GM19025 (cell line): ENCODE measurements around the gene TTLL1.
"Not testable (repeated sequence)": the region's sequence is repeated elsewhere in the genome, so short reads cannot be mapped to it uniquely, and the experiment has no call there.

Experiments used
- ATAC-seq: cut with Tn5 transposase; IDR thresholded peaks from one replicate; pipeline ENCODE4 v1.9.1; 2021; ENCODE audit warnings: mild to moderate bottlenecking, low read depth, moderate library complexity; ENCODE audit not compliant: unreplicated experiment

Gene TTLL1

DNA sequence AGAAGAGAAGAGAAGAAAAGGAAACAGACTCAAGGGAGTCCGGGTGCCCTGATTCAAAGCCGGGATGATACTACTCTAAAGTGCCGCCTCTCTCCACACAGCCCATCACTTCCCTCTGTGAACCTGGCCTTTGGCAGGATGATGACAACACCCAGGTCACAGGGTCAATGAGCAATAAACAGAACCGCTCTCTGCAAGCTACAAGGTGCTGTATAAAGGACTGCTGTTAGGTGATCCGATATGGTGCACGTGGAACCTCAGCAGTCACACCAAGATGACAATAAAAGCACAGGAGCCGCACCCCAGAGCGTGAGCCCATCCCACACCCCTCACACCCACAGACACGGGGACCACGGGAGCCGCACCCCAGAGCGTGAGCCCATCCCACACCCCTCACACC, 10.7 kb downstream of the TTLL1 start:
- ATAC-seq = no peak

DNA sequence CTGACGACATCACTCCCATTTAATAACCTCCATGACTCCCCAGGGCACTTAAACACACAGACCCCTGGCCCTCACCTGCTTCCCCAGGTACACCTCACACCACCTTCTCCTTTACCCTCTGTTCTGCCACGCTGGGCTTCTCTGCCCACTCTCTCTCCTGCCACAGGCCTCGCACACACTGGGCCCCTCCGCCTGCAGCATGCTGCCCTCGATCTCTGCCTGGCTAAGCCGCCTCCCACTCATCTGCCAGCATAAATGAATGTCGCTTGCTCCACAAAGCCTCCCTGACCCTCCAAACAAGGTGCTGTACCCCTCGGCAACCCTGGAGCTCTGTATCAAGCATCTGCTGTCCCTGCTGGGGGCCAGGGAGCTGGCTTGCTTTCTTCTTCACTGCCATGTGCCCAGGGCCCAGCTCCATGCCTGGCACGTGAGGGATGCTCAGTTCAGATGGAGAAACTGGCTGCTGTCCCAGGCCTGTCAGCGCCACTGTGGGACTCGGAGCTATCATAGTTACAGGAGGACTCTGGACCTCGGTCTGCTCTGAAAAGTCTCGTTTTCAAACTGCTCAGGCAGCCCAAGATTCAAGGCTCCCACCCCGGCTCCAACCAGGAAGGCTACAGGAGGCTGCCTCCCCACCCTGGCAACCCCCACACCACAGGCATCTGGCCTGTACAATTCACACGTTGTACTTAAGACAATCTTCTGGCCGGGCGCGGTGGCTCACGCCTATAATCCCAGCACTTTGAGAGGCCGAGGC, 11.9 kb downstream of the TTLL1 start:
- ATAC-seq = no peak

DNA sequence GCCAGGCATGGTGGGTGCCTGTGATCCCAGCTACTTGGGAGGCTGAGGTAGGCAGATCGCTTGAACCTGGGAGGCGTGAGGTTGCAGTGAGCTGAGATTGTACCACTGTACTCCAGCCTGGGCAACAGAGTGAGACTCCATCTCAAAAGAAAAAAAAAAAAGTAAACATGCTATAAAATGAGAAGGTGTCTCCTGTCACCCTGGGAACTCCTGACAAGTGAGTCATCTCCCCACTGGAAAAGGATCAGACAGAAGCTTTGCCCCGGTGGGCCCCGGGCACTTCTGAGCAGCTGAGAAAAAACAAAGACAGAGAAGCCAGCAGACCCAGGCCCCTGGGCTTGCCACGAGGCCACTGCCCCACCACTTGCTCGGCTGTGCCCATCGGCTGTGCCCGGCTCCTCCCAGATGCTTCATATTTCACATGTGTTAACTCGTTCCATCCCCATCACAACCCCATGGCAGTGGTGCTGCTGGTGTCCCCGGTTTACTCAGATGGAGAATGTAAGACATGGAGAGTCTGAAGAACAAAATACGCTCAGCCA, 22.3 kb downstream of the TTLL1 start:
- no peak for ATAC-seq

DNA sequence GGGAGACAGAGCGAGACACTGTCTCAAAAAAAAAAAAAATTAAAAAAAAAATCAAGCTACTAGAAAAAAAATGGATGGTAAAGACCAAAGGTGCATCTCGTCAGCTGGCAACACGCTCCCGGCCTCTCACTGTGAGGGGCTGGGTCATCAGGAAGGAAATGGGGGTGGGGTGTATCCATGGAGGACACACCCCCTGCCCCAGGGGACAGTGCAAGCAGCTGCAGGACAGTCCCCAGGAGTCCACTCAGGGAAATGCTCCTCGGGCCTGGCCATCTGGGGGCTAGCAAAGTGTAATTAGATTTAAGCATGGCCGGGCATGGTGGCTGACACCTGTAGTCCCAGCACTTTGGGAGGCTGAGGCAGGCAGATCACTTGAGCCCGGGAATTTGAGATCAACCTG, 23.1 kb downstream of the TTLL1 start:
- ATAC-seq = no peak

DNA sequence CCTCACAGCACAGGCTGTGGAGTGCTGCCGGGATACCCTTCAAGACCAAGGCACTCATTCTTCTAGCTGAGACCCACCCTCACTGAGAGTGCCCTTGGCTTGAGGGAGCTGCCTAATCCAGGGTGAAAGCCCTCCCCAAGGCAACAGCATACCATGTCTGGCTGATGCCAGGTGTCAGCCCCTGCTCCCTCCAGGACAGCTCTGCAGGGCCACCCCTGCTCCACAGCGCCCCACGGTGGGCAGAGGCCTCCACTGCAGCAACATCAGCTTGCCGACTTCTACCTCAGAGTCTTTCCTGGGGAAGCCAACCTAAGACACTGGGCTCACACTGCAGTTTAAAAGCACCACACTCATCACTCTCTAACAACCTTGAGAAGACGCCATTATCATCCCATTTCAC, 29.0 kb downstream of the TTLL1 start:
- no peak for ATAC-seq

DNA sequence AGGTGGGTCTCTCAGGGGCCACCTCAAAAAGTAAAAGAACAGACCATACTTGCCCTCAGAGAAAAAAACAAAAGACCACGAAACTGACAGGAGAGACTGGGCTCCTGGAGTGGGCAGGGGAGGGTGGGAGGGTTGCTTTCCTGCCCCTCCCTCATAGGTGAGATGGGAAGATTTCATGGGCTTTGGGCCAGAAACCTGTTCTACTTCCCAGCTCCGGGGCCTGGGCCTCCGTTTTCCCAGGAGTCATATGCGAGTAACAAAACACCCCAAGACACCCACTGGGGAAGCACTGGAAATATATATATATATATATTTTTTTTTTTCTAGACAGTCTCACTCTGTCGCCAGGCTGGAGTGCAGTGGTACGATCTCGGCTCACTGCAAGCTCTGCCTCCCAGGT, 31.6 kb downstream of the TTLL1 start:
- ATAC-seq = no peak

DNA sequence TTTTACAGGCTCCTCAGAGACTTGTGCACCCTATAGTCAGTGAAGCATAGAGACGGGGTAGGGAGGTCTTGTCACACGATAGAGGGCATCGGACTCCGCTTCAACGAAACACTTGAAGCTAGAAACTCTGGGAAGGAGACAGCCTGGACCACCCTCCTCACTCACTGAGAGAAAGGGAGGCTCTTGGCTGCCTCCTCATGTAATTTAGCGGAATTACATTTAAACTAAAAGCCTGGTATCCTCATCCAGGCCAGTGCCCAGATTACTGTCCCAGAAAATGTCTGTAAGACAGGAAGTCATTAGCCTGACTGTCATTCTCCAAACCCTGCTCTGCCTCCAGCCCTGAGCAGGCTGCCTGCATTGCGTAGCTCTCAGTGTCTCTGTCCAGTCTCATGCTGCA, 36.0 kb downstream of the TTLL1 start:
- ATAC-seq = no peak

DNA sequence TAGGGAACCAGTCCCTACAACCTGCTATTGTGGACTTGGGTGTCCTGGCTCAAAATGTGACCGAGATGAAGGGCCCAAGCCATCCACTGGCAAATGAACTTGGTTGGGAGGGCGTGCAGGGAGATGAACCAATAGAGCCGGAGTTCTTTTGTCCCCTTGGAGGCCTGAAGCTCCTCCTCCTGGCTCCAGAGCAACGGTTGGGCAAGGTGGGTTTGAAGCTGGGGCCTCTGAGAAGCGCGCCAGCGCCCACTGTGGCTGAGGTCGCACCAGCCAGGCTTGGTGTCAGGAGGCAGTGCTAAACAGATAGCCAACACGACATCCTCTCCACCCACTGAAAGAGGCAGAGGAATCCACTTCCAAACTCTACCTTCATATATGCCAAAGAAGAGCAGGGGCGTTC, 38.2 kb downstream of the TTLL1 start:
- ATAC-seq = no peak

DNA sequence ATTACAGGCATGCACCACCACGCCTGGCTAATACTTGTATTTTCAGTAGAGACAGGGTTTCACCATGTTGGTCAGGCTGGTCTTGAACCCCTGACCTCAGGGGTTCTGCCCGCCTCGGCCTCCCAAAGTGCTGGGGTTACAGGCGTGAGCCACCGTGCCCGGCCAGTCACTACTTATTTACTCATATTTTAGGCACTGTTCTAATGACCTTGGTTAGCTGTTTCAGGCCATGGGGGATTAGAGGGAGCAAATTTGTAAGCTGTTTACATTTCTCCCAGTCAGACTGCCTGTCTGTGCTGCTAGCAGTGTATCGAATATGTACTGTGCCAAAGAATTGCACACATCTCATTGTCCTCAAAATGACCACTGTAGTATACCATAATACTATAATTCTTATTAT, 41.6 kb downstream of the TTLL1 start:
- ATAC-seq = no peak

DNA sequence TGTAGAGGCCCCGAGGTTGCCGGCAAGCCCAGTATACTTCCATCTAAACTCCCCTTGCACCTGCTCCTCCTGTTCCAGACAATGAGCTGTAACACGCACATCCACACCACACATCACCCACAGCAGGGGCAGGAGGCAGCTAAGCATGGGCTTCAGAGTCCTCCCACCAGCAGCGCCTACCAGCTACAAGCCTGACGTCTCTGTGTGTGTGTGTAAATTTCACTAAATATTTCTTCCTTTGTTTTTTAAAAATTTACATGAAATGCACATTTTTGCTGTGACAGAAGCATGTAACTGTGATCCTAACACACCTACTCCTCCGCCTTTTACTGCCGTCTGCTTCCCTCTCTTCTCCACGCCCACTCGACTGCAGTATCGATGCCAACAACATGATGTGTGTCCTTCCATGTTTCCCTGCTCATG, 44.9 kb downstream of the TTLL1 start:
- ATAC-seq = no peak

DNA sequence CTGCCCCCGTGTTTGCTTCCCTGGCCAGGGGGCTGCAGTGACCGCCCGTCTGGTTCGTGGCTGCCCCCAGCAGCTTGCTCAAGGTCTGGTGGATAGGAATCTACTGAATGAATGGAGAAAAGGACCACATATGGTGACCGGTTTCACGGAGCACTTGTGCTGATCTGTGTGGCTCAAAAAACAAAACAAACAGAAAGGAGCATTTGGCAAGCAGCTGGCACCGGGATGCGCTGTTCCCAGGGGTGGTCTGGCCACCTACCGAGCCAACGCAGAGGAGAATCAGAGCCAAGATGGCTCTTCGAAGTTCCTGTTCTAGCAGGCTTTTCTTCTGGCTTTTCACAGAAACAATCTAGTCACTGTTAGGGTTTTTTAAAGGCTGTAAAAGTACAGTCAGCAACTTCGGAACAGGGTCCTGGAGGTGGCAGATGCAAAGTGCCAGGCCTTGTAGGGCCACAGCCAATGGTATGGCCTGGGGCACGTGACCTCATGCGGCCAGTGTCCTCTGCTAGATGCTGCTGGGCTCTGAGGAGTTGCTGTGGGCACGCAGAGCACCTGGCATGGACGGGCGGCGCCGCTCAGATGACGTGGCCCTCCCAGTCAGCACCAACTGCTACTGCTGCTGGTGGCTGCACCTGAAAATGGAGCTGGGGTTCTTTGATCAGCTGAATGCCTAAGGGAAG, 47.0 kb downstream of the TTLL1 start:
- no peak for ATAC-seq

DNA sequence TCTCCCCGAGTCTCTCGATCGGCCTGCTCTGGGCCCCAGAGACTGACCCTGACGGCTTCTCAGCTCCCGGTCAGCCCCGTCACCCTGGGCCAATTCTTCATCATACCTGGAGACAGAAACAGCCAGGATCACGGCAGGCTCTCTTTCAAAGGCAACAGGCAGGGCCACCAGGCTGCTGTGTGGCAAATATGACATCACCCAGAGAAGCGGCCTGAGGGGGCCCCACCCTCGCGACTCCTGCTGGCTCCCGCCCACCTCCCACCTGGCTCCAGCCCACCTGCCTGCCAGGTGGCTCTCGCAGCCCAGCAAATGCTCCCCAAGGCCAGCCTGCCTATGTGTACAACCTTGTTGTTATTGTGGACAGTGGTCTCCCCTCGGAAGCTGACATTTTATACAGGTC, 49.4 kb downstream of the TTLL1 start:
- ATAC-seq = no peak

DNA sequence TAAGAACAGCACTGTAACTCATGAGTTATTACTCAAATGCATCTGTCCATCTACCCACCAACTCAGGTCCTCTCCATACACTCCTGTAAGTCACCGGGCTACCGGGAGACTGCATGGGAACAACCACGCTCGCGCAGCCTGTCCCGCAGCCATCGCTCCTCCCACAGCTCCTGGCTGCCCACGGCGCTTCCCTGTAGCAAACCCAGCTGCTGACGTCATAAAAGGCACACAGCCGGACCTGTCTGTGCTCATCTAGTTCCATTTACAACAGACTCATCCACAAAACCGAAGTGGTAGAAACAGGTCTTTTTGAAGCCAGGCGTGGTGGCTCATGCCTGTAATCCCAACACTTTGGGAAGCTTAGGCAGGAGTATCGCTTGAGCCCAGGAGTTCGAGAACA, 50.9 kb downstream of the TTLL1 start:
- ATAC-seq = no peak

DNA sequence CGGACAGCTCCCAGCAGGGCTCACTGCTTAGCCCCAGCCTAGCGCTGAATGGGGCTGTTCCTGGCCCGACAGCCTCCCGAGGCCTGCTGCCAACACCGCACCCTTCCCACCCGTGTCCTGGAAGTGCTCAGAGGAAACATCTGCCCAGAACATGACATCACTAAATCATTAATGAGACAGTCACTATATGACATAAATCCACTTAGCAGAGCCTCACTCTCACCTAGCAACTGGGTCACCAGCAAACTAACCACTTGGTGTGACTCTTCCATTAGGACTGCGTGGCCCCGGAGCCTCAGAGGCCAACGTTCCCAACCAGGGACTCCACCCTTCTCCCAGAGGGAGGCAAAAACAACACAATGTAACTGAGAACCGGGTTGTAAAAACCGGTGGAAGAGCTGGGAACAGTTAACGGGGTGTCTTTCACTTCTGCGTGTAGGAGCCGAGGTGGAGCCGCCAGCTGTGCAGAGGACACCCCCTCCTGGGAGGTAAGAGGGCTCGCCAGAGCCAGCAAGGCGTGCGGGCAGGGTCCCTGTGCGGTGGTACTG, 52.8 kb downstream of the TTLL1 start:
- no peak for ATAC-seq

DNA sequence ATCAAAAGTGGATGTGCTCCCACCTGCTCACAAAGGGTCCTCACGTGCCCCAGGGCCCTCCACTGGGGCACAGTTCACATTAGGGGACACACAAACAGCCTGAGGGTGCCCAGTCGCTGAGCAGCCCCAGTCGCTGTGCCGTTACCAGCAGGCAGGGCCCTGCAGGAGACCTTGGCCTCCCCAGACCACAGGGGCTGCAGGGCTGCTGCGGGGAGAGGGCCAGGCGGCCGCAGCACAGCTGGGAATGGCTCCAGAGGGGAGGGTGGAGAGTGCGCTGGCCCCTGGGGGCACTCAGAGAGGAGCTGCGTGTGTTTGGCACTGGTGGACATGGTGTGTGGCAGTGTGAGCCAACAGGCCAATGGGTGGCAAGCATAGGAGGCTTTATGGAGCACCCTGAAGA, 53.9 kb downstream of the TTLL1 start:
- no peak for ATAC-seq

DNA sequence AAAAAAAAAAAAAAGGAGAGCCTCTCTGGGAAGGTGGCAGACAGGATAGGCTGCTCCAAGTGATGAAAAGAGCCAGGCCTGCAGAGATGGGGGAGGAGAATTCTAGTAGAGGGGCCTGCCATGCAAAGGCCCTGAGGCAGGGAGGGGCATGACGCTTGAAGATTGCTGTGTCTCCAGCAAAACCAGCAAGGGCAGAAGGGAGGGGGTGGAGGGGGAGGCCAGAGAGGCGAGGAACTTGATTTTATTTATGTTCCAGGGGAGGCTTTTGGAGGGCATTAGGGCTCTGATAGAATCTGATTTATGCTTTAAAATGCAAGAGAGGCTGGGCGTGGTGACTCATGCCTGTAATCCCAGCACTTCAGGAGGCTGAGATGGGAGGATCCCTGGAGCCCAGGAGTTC, 57.6 kb downstream of the TTLL1 start:
- ATAC-seq = no peak

DNA sequence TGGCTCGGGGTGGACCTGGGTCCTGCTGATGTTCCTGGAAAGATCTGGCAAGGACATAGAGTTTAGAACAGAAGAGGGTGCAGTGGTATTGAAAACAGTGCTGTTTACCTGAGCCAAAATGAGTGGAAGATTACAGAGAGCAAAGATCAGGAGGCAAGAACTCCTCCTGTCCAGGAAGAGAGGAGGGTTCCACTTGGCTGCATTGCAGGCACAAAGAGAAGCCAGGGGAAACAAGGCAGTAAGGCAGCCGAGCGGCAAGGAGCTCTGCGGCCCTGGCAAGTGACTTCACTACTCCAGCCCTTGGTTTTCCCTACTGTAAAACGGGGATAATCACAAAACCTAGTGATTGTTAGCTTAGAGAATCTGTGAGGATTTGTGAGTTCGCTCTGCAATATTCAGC, 70.6 kb downstream of the TTLL1 start:
- ATAC-seq = no peak

DNA sequence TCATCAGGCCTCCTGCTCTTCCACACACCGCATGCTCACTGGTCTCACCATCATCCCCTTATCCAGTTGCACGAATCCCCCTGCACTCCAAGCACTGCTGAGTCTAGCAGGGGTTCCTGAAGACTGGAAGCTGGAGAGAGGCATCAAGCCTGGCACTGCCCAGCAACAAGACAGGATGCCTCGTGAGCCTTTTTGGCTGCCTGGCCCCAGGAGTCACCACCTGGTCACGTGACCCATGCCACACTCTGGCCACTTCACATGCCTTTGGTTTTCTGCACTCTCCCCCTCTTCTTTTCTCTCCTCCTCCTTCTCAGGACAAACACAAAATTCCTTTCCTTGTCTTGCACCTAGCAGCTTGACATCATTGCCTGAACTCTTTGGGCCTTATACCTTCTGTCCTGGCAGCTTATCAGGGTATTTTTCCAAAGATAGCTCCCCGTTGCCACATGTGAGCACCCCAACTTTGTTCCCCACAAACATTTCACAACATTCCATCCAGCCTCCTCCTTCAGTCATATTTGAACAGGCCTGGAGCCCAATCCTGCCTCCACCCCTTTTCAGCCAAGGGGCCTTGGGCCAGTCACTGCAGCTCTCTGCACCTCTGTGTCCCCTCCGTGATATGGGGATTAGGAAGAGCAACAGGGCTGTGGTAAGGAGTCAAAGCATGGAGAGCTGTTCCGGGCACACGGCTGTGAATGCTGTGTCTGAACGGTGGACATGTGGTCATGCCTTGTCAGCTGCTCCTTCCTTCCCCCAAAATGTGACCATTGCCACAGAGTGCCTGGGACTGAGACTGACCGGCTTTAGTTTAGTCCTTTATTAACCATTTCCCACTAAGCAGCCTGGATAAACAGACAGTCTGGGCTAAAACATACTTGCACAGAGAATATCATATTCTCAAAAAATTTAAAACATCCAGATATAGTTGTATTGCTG, 71.4 kb downstream of the TTLL1 start:
- ATAC-seq = no peak

DNA sequence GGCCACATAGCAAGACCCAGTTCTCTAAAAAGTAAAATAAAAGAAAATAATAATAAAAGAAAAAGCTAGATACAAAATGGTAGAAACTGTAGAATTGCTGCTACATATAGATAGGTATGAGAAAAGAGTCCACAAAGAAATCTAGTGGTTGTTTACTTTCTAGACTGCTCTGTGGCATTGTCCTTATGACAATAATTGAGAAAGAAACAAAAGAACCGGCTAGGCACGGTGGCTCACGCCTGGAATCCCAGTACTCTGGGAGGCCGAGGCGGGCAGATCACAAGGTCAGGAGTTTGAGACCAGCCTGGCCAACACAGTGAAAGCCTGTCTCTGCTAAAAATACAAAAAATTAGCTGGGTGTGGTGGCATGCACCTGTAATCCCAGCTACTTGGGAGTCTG, 73.0 kb downstream of the TTLL1 start:
- ATAC-seq = not testable (repeated sequence)

DNA sequence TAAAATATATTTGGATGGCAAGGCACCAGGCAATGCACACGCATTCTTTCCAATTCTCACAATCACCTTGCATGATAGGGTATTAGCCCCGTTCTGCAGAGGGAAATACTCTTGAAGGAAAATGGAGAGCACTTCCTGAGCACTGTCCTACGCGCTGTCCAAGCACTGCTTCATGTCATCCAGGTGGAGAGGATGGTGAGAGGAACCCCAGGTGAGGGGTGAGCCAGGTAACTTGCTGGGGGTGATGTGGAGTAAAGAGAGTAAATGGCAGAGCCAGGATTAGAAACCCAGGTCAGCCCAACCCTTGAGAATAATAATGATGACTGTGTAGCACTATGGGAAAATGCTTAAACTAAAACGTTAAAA, 73.5 kb downstream of the TTLL1 start:
- ATAC-seq = no peak
